H1 (cell line): ENCODE data around the gene WEE1. TPM values are rescaled to one million over a fixed set of nuclear protein-coding genes. Genes with fewer than 3 reads are reported as not detected.

Experiments
- BACH1 ChIP-seq: IDR thresholded peaks from 2 replicates; pipeline ENCODE4 v1.6.1; 2012; ENCODE audit warnings: low read length, improper control_type of control experiment
- CTCF ChIP-seq, 3 experiments: IDR thresholded peaks; 1 replicate in 2 of 3; 2 replicates in 1 of 3; pipeline versions ENCODE4 v1.5.1 to v1.6.1; 2011; ENCODE audit warnings: low read length in 3 of 3, mild to moderate bottlenecking in 3 of 3, inconsistent platforms in 2 of 3, low read depth in 1 of 3, moderate library complexity in 1 of 3; ENCODE audit not compliant: insufficient read depth in 1 of 3; ENCODE audit errors: control extremely low read depth in 1 of 3
- NRF1 ChIP-seq: IDR thresholded peaks from 2 replicates; pipeline ENCODE4 v1.6.1; 2011; ENCODE audit warnings: mild to moderate bottlenecking, low read depth, low read length, improper control_type of control experiment
- TAF7 ChIP-seq: optimal IDR thresholded peaks from 2 replicates; pipeline ENCODE3; 2011; ENCODE audit warnings: low read depth, mild to moderate bottlenecking, inconsistent platforms, low read length, moderate library complexity, borderline replicate concordance
- USF2 ChIP-seq: IDR thresholded peaks from 2 replicates; pipeline ENCODE4 v1.6.1; 2011; ENCODE audit warnings: low read length, improper control_type of control experiment
- polyA plus RNA-seq, 7 experiments: library from polyadenylated mRNA; depleted of rRNA in 3 of 7; stranded (reverse) in 5 of 7; unstranded in 2 of 7; fragments of >200 nt in 5 of 7; fragments of 200-250 nt in 2 of 7; gene quantifications; 1 replicate in 5 of 7; 2 replicates in 1 of 7; 4 replicates in 1 of 7; pipeline versions ENCODE4 v1.2.1 to v1.2.3, GENCODE V29; 2011 to 2013; ENCODE audit warnings: missing spikeins in 2 of 7, mixed read lengths in 2 of 7
- total RNA-seq: library from RNA; stranded (reverse); fragmentation: NEBNext Ultra II Directional; extraction: Animal tissue kit (Norgen Biotek cat#: 25700); gene quantifications from 2 replicates; pipeline ENCODE4 v1.2.1, GENCODE V29; 2021

The WEE1 gene
- total and polyA plus RNA-seq, 2 of the 8 experiments (the other 6 are each of a cell fraction or from before 2014, with no cell fraction given) = 40.8 to 120 TPM

- TF ChIP-seq CTCF (IDR thresholded peaks at IDR 0.05; ENCODE audit: control extremely low read depth in 1 of 3, insufficient read depth in 1 of 3, low read depth in 1 of 3, low read length in 3 of 3) = no peak
- no peak for TF ChIP-seq BACH1
- TF ChIP-seq TAF7 = peak; percentile 83
- TF ChIP-seq NRF1 = no peak
- TF ChIP-seq USF2 = no peak
These were observed 2.1 kb downstream of the WEE1 start (continued) for GRCh38 chr11:9575260-9576240.
